ENCODE data around the gene PDZRN3.

- no peak for TF ChIP-seq POLR2A (IDR thresholded peaks at IDR 0.05; ENCODE audit: borderline replicate concordance, extremely low read depth, insufficient read depth, insufficient read length)
- TF ChIP-seq, protein P1, sequence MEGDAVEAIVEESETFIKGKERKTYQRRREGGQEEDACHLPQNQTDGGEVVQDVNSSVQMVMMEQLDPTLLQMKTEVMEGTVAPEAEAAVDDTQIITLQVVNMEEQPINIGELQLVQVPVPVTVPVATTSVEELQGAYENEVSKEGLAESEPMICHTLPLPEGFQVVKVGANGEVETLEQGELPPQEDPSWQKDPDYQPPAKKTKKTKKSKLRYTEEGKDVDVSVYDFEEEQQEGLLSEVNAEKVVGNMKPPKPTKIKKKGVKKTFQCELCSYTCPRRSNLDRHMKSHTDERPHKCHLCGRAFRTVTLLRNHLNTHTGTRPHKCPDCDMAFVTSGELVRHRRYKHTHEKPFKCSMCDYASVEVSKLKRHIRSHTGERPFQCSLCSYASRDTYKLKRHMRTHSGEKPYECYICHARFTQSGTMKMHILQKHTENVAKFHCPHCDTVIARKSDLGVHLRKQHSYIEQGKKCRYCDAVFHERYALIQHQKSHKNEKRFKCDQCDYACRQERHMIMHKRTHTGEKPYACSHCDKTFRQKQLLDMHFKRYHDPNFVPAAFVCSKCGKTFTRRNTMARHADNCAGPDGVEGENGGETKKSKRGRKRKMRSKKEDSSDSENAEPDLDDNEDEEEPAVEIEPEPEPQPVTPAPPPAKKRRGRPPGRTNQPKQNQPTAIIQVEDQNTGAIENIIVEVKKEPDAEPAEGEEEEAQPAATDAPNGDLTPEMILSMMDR (IDR thresholded peaks at IDR 0.05 in 2 of 3, conservative IDR thresholded peaks at IDR 0.05 in 1 of 3; ENCODE audit: borderline replicate concordance in 1 of 3, insufficient read depth in 1 of 3, low read depth in 2 of 3, low read length in 2 of 3), result no peak
Measured at GRCh38 chr3:73535137-73535536, 89.6 kb downstream of the PDZRN3 start.

Measured in HCT116 (cell line).